Neural progenitor cell (in vitro differentiated cells): ENCODE results near the gene IL17C. TPM values are rescaled to one million over a fixed set of nuclear protein-coding genes. Genes with fewer than 3 reads are reported as not detected.
A peak's percentile ranks its signal among the peaks of the same experiment; 100 is the strongest.

ENCODE experiments used
- DNase-seq: peaks from one replicate; pipeline ENCODE4 v3.0.0-alpha.2; 2016; ENCODE audit warnings: low spot score
- H2AFZ ChIP-seq: fragments of 200-600 bp; sonication (generic); replicated peaks from 2 replicates; pipeline ENCODE4 v1.6.1; 2016; ENCODE audit warnings: antibody characterized with exemption
- H3F3A ChIP-seq: fragments of 200-600 bp; sonication (generic); 2 replicates; pipeline ENCODE4 v1.6.1; 2016; ENCODE audit warnings: antibody characterized with exemption, low read depth
- H3K27ac ChIP-seq: fragments of 200-600 bp; sonication (generic); 2 replicates; pipeline ENCODE4 v1.5.1; 2016; ENCODE audit warnings: mild to moderate bottlenecking
- H3K27me3 ChIP-seq: fragments of 200-600 bp; sonication (generic); 2 replicates; pipeline ENCODE4 v1.6.1; 2016; ENCODE audit warnings: mild to moderate bottlenecking, moderate library complexity
- H3K36me3 ChIP-seq: fragments of 200-600 bp; sonication (generic); 2 replicates; pipeline ENCODE4 v1.5.1; 2016
- H3K4me1 ChIP-seq: fragments of 200-600 bp; sonication (generic); 2 replicates; pipeline ENCODE4 v1.6.1; 2016; ENCODE audit warnings: mixed run types
- H3K4me2 ChIP-seq: fragments of 200-600 bp; sonication (generic); 2 replicates; pipeline ENCODE4 v1.6.1; 2016
- H3K4me3 ChIP-seq: fragments of 200-600 bp; sonication (generic); 2 replicates; pipeline ENCODE4 v1.5.1; 2016
- H3K79me2 ChIP-seq: fragments of 200-600 bp; sonication (generic); 2 replicates; pipeline ENCODE4 v1.6.1; 2016; ENCODE audit warnings: low read depth
- H3K9ac ChIP-seq: fragments of 200-600 bp; sonication (generic); 2 replicates; pipeline ENCODE4 v1.6.1; 2016
- H3K9me3 ChIP-seq: fragments of 200-600 bp; sonication (generic); 2 replicates; pipeline ENCODE4 v1.5.1; 2016; ENCODE audit warnings: low read depth
- H4K20me1 ChIP-seq: fragments of 200-600 bp; sonication (generic); 2 replicates; pipeline ENCODE4 v1.6.1; 2016; ENCODE audit warnings: low read depth
- H3K27ac Mint-ChIP-seq: 3 replicates; pipeline ENCODE4 v1.8.0; 2021; ENCODE audit warnings: mixed read lengths
- H3K27me3 Mint-ChIP-seq: 2 replicates; pipeline ENCODE4 v1.8.0; 2022; ENCODE audit warnings: low read depth, mild to moderate bottlenecking, inconsistent platforms, moderate library complexity, mixed read lengths; ENCODE audit not compliant: insufficient read depth
- H3K36me3 Mint-ChIP-seq: 3 replicates; pipeline ENCODE4 v1.8.0; 2021; ENCODE audit warnings: mixed read lengths
- H3K4me1 Mint-ChIP-seq: 3 replicates; pipeline ENCODE4 v1.8.0; 2021; ENCODE audit warnings: mixed read lengths
- H3K4me3 Mint-ChIP-seq: 3 replicates; pipeline ENCODE4 v1.8.0; 2021; ENCODE audit warnings: mild to moderate bottlenecking, moderate library complexity, mixed read lengths
- H3K9me3 Mint-ChIP-seq: 3 replicates; pipeline ENCODE4 v1.8.0; 2020; ENCODE audit warnings: mixed read lengths
- EZH2 ChIP-seq: fragments of 200-600 bp; sonication (generic); IDR thresholded peaks from 2 replicates; pipeline ENCODE4 v1.6.1; 2017; ENCODE audit warnings: antibody characterized with exemption, mild to moderate bottlenecking, moderate library complexity
- EZH2phosphoT487 ChIP-seq: fragments of 200-600 bp; sonication (generic); IDR thresholded peaks from 2 replicates; pipeline ENCODE4 v1.6.1; 2017; ENCODE audit warnings: antibody characterized with exemption
- total RNA-seq: library from RNA; depleted of rRNA; stranded (reverse); fragments of >200 nt; gene quantifications from 2 replicates; pipeline ENCODE4 v1.2.3, GENCODE V29; 2015; ENCODE audit warnings: low replicate concordance
- TF ChIP-seq, protein P1 (sequence below): fragments of 200-600 bp; sonication (generic); IDR thresholded peaks from 2 replicates; pipeline ENCODE4 v1.5.1; 2017; ENCODE audit warnings: antibody characterized with exemption, mild to moderate bottlenecking

The IL17C gene
- total RNA-seq, 1 donor from 2014 or later, result not detected

DNA sequence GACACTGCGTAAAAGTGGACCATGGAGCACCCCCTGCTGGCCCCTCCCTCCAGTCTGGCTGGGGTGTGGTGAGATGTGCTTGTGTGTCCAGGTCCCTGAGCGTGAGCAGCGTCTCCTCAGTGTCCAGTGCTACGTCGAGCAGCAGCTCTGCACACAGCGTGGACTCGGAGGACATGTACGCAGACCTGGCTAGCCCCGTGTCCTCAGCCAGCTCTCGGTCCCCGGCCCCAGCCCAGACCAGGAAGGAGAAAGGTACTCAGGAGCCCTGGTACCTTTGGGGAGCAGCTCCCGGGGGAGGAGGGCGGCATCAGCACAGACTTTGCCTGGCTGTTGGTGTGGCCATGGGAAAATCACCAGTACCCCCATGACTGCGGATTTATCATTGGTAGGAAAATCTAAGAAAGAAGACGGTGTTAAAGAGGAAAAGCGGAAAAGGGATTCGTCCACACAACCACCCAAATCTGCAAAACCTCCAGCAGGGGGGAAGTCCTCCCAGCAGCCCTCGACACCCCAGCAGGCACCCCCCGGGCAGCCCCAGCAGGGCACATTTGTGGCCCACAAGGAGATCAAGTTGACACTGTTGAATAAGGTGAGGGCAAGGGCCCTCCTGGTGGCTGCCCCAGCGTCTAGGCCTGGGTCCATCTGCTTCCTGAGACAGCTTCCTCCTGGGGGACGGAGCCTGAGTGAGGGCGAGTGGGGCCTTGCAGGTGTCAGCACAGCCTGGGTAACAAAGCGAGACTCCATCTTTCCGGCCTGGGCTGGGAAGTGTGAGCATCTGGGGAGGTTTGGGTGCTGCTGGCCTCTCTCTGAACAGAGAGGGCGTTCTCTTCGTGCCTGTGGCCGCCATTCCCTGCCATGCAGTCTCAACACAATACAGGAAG lies 10.6 kb upstream of the IL17C start:
- Mint-ChIP-seq H3K36me3 (peaks cover 11% of the 10 kb centered on the region), H3K27ac (no peak overlapping the region)
- no peak overlapping the region for H2AFZ ChIP-seq

GRCh38 chr16:88628512-88628974 lies 9.8 kb upstream of the IL17C start:
- Mint-ChIP-seq H3K36me3 (peaks cover 7% of the 10 kb centered on the region), H3K27ac (no peak overlapping the region), H3K4me3 (no peak overlapping the region), H3K4me1 (no peaks in the 10 kb centered on the region), H3K27me3 (peaks cover 5% of the 10 kb centered on the region), H3K9me3 (no peaks in the 10 kb centered on the region)
- Histone ChIP-seq H4K20me1 (peaks cover 13% of the 10 kb centered on the region), H3K27ac (peak overlapping the region; percentile 29), H3K4me1 (no peaks in the 10 kb centered on the region), H3K9ac (no peak overlapping the region), H3K36me3 (no peaks in the 10 kb centered on the region), H3K4me2 (no peak overlapping the region), H3F3A (peaks cover 16% of the 10 kb centered on the region), H3K9me3 (no peaks in the 10 kb centered on the region), H3K79me2 (no peaks in the 10 kb centered on the region), H3K4me3 (no peak overlapping the region), H3K27me3 (no peaks in the 10 kb centered on the region), H2AFZ (no peak overlapping the region)
- peak; percentile 72 for DNase-seq
- TF ChIP-seq EZH2, result no peak
- TF ChIP-seq EZH2phosphoT487, result no peak
- TF ChIP-seq, protein P1, sequence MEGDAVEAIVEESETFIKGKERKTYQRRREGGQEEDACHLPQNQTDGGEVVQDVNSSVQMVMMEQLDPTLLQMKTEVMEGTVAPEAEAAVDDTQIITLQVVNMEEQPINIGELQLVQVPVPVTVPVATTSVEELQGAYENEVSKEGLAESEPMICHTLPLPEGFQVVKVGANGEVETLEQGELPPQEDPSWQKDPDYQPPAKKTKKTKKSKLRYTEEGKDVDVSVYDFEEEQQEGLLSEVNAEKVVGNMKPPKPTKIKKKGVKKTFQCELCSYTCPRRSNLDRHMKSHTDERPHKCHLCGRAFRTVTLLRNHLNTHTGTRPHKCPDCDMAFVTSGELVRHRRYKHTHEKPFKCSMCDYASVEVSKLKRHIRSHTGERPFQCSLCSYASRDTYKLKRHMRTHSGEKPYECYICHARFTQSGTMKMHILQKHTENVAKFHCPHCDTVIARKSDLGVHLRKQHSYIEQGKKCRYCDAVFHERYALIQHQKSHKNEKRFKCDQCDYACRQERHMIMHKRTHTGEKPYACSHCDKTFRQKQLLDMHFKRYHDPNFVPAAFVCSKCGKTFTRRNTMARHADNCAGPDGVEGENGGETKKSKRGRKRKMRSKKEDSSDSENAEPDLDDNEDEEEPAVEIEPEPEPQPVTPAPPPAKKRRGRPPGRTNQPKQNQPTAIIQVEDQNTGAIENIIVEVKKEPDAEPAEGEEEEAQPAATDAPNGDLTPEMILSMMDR, result peak; percentile 66

More for the DNA sequence above, 10.6 kb upstream of the IL17C start:
- Histone ChIP-seq H3K9ac (no peak overlapping the region), H3K9me3 (no peaks in the 10 kb centered on the region), H3K79me2 (no peaks in the 10 kb centered on the region), H3K36me3 (no peaks in the 10 kb centered on the region), H3F3A (peaks cover 10% of the 10 kb centered on the region), H3K27me3 (no peaks in the 10 kb centered on the region), H3K4me1 (no peaks in the 10 kb centered on the region), H3K4me3 (no peak overlapping the region), H3K4me2 (no peak overlapping the region), H3K27ac (no peak overlapping the region), H4K20me1 (peaks cover 9% of the 10 kb centered on the region)
- DNase-seq, result no peak
- TF ChIP-seq EZH2phosphoT487 (no peak), EZH2 (no peak)
- TF ChIP-seq, protein P1, result no peak
- Mint-ChIP-seq H3K9me3 (no peaks in the 10 kb centered on the region), H3K27me3 (peaks cover 2% of the 10 kb centered on the region), H3K4me1 (no peaks in the 10 kb centered on the region), H3K4me3 (no peak overlapping the region)

GRCh38 chr16:88629835-88630234 lies 8.5 kb upstream of the IL17C start:
- no peak overlapping the region for H3K27ac ChIP-seq
- no peak overlapping the region for H3K4me3 ChIP-seq
- no peaks in the 10 kb centered on the region for H3K4me1 Mint-ChIP-seq

More at GRCh38 chr16:88629835-88630234, 8.5 kb upstream of the IL17C start:
- no peaks in the 10 kb centered on the region for H3K9me3 ChIP-seq
- H3K4me2 ChIP-seq, result no peak overlapping the region
- H3K4me3 Mint-ChIP-seq, result no peak overlapping the region
- H3K9me3 Mint-ChIP-seq, result no peaks in the 10 kb centered on the region
- peaks cover 27% of the 10 kb centered on the region for H3F3A ChIP-seq
- no peak overlapping the region for H3K27ac Mint-ChIP-seq
- no peaks in the 10 kb centered on the region for H3K36me3 ChIP-seq
- peaks cover 5% of the 10 kb centered on the region for H3K27me3 Mint-ChIP-seq
- H4K20me1 ChIP-seq, result peaks cover 22% of the 10 kb centered on the region
- H3K4me1 ChIP-seq, result peaks cover 4% of the 10 kb centered on the region
- H3K27me3 ChIP-seq, result peaks cover 11% of the 10 kb centered on the region
- H3K36me3 Mint-ChIP-seq, result peaks cover 5% of the 10 kb centered on the region
- TF ChIP-seq EZH2, result no peak
- TF ChIP-seq EZH2phosphoT487, result no peak
- TF ChIP-seq, protein P1, result no peak
- no peak overlapping the region for H3K9ac ChIP-seq
- H2AFZ ChIP-seq, result no peak overlapping the region
- DNase-seq, result no peak
- no peaks in the 10 kb centered on the region for H3K79me2 ChIP-seq
